HepG2 (cell line): ENCODE results near the gene TUBB. TPM values are rescaled to one million over a fixed set of nuclear protein-coding genes. Genes with fewer than 3 reads are reported as not detected.
A peak's percentile ranks its signal among the peaks of the same experiment; 100 is the strongest.

Experiments
- ATAC-seq: fragments of 200-7000 bp; cut with Tn5 transposase; 3 replicates; pipeline ENCODE4 v1.9.1; 2020; ENCODE audit warnings: mild to moderate bottlenecking, moderate library complexity
- BruUV-seq: library from RNA; stranded (reverse); fragments of 400-500 nt; replicated peaks from 2 replicates; lab custom pipeline; 2021; lab: Mats Ljungman, UMichigan
- CTCF ChIA-PET: fragments of 300-600 bp; formaldehyde crosslinking; extraction: SDS; loops from one replicate; lab custom pipeline; 2021; ENCODE audit warnings: low total read pairs, inconsistent platforms, low intra/inter-chr PET ratio; lab: Yijun Ruan, JAX
- POLR2A ChIA-PET: fragments of 350-600 bp; sonication (Branson Sonifier 250); formaldehyde crosslinking; loops from one replicate; lab custom pipeline; 2020; ENCODE audit warnings: antibody characterized with exemption, inconsistent platforms; lab: Yijun Ruan, JAX
- DNase-seq: peaks from one replicate; pipeline ENCODE4 v3.0.0-alpha.2; 2015; ENCODE audit warnings: low spot score
- FAIRE-seq: peaks from 3 replicates; lab custom pipeline; 2011; peaks lifted over from hg19 to GRCh38; lab: Jason Lieb, UNC
- H2AFZ ChIP-seq: one replicate; pipeline ENCODE4 v1.6.1; 2011; ENCODE audit warnings: low read length, inconsistent platforms
- H3K27ac ChIP-seq: fragments of 300-600 bp; 3 replicates; pipeline ENCODE4 v1.8.0; 2011; ENCODE audit warnings: mixed run types, mild to moderate bottlenecking, mixed read lengths, low read length, inconsistent platforms; ENCODE audit not compliant: insufficient read depth; ENCODE audit errors: extremely low read length
- H3K27me3 ChIP-seq, 2 experiments: fragments of 200-600 bp in 1 of 2; 2 replicates in 1 of 2; 3 replicates in 1 of 2; pipeline versions ENCODE4 v1.6.0 to v1.8.0; 2011; ENCODE audit warnings: low read length in 2 of 2, mild to moderate bottlenecking in 2 of 2, moderate library complexity in 2 of 2, inconsistent platforms in 1 of 2; ENCODE audit not compliant: insufficient read depth in 2 of 2, control insufficient read depth in 1 of 2
- H3K36me3 ChIP-seq, 2 experiments: fragments of 200-600 bp in 1 of 2; replicated peaks in 1 of 2; 2 replicates in 1 of 2; 3 replicates in 1 of 2; pipeline versions ENCODE4 v1.5.1 to v1.8.0; 2011; ENCODE audit warnings: low read length in 2 of 2, inconsistent platforms in 1 of 2; ENCODE audit not compliant: insufficient read depth in 2 of 2, control insufficient read depth in 1 of 2
- H3K4me1 ChIP-seq: 2 replicates; pipeline ENCODE4 v1.5.1; 2012; ENCODE audit warnings: low read length, inconsistent platforms; ENCODE audit not compliant: insufficient read depth
- H3K4me2 ChIP-seq: 2 replicates; pipeline ENCODE4 v1.6.0; 2011; ENCODE audit warnings: low read depth, low read length, inconsistent platforms
- H3K4me3 ChIP-seq, 3 experiments: fragments of 200-600 bp in 1 of 3; sonication (generic), shearing (Covaris generic) in 1 of 3; replicated peaks in 1 of 3; 2 replicates each; pipeline ENCODE4 v1.5.1; 2011 to 2016; ENCODE audit warnings: low read length in 3 of 3, inconsistent platforms in 2 of 3, low read depth in 2 of 3, mild to moderate bottlenecking in 2 of 3, control low read depth in 1 of 3, mixed read lengths in 1 of 3; ENCODE audit not compliant: insufficient read depth in 1 of 3
- H3K79me2 ChIP-seq: one replicate; pipeline ENCODE4 v1.6.1; 2011; ENCODE audit warnings: low read length, inconsistent platforms; ENCODE audit not compliant: insufficient read depth
- H3K9ac ChIP-seq: 2 replicates; pipeline ENCODE4 v1.6.0; 2011; ENCODE audit warnings: mild to moderate bottlenecking, low read depth, low read length, inconsistent platforms; ENCODE audit not compliant: insufficient read depth
- H3K9me3 ChIP-seq: 2 replicates; pipeline ENCODE4 v1.5.1; 2012; ENCODE audit warnings: mild to moderate bottlenecking, low read length
- H4K20me1 ChIP-seq: 2 replicates; pipeline ENCODE4 v1.6.0; 2011; ENCODE audit warnings: inconsistent platforms, mild to moderate bottlenecking, low read length, moderate library complexity; ENCODE audit not compliant: insufficient read depth
- ADNP ChIP-seq: sonication (generic); formaldehyde crosslinking; IDR thresholded peaks from 2 replicates; pipeline ENCODE4 v1.4.0; 2020; ENCODE audit warnings: missing genetic modification reagents
- ARID4A ChIP-seq: sonication (generic); formaldehyde crosslinking; IDR thresholded peaks from 2 replicates; pipeline ENCODE4 v1.5.0; 2020; ENCODE audit warnings: mild to moderate bottlenecking, missing genetic modification reagents, borderline replicate concordance
- DRAP1 ChIP-seq: IDR thresholded peaks from 2 replicates; pipeline ENCODE4 v1.6.1; 2016; ENCODE audit warnings: missing genetic modification reagents, missing compliant biosample characterization
- EP300 ChIP-seq, 3 experiments: sonication (generic) in 1 of 3; formaldehyde crosslinking in 1 of 3; IDR thresholded peaks; 2 replicates each; pipeline versions ENCODE4 v1.5.1 to v1.6.1; 2011 to 2020; ENCODE audit warnings: low read depth in 2 of 3, low read length in 2 of 3, borderline replicate concordance in 1 of 3, improper control_type of control experiment in 1 of 3, mild to moderate bottlenecking in 1 of 3, missing genetic modification reagents in 1 of 3, moderate library complexity in 1 of 3
- HOXA9 ChIP-seq: sonication (generic); formaldehyde crosslinking; IDR thresholded peaks from 2 replicates; pipeline ENCODE4 v1.8.1; 2022; ENCODE audit warnings: missing genetic modification reagents, mild to moderate bottlenecking, moderate library complexity, borderline replicate concordance
- REL ChIP-seq: sonication (generic); formaldehyde crosslinking; conservative IDR thresholded peaks from 2 replicates; pipeline ENCODE4 v1.8.0; 2022; ENCODE audit warnings: mild to moderate bottlenecking, missing genetic modification reagents, moderate library complexity
- RFXAP ChIP-seq: sonication (generic); formaldehyde crosslinking; IDR thresholded peaks from 2 replicates; pipeline ENCODE4 v1.4.0; 2020; ENCODE audit warnings: missing genetic modification reagents, borderline replicate concordance
- ZBTB46 ChIP-seq: sonication (generic); formaldehyde crosslinking; IDR thresholded peaks from 2 replicates; pipeline ENCODE4 v1.4.0; 2020; ENCODE audit warnings: mild to moderate bottlenecking, missing genetic modification reagents, borderline replicate concordance
- ZC3H13 ChIP-seq: sonication (generic); formaldehyde crosslinking; IDR thresholded peaks from 2 replicates; pipeline ENCODE4 v1.8.1; 2023; ENCODE audit warnings: mild to moderate bottlenecking, missing genetic modification reagents, moderate library complexity
- ZHX1 ChIP-seq: sonication (generic); formaldehyde crosslinking; IDR thresholded peaks from 2 replicates; pipeline ENCODE4 v1.8.1; 2022; ENCODE audit warnings: low read depth, mild to moderate bottlenecking, missing genetic modification reagents
- ZNF577 ChIP-seq: sonication (generic); formaldehyde crosslinking; IDR thresholded peaks from 2 replicates; pipeline ENCODE4 v1.4.0; 2020; ENCODE audit warnings: mild to moderate bottlenecking, low read depth, missing genetic modification reagents, borderline replicate concordance
- WGBS: methylation state at CpG from one replicate; pipeline ENCODE4 v1.1.6; 2017; ENCODE audit warnings: low lambda C conversion rate; 5-methylcytosine and 5-hydroxymethylcytosine counted together
- in situ Hi-C: cut with HindIII; loops from 2 replicates; pipeline ENCODE4 v1.10.0; 2017; ENCODE audit warnings: low pct_unique_long_range_greater_than_20kb; ENCODE audit not compliant: extremely low pct_ligation_motif_present
- intact Hi-C: fragments of 100-400 bp; cut with micrococcal nuclease; formaldehyde crosslinking; loops from one replicate; pipeline ENCODE4 v1.10.0; 2022; ENCODE audit not compliant: unreplicated experiment
- polyA plus RNA-seq, 8 experiments: library from polyadenylated mRNA; depleted of rRNA in 3 of 8; stranded (reverse) in 7 of 8; unstranded in 1 of 8; fragments of >200 nt; fragmentation: Illumina TruSeq in 4 of 8; extraction: Trizol in 4 of 8; gene quantifications; 2 replicates each; pipeline versions ENCODE4 v1.2.1 to v1.2.3, GENCODE V29; 2011 to 2016; ENCODE audit warnings: low read depth in 4 of 8, missing spikeins in 1 of 8, mixed read lengths in 1 of 8; ENCODE audit not compliant: insufficient read depth in 1 of 8
- total RNA-seq, 5 experiments: library from RNA; depleted of rRNA; stranded (reverse); fragments of >200 nt; fragmentation: Illumina TruSeq; extraction: Trizol; gene quantifications; 2 replicates each; pipeline ENCODE4 v1.2.3, GENCODE V29; 2016; ENCODE audit warnings: low read depth in 1 of 5

TUBB gene
- total and polyA plus RNA-seq, 2 of the 13 experiments (the other 11 are each of a cell fraction or from before 2014, with no cell fraction given) = 911 to 1,163 TPM

- Histone ChIP-seq H2AFZ (no peak overlapping the region), H3K9ac (no peak overlapping the region), H3K4me2 (no peak overlapping the region), H3K27ac (peak overlapping the region; percentile 2), H3K27me3 (no peaks in the 10 kb centered on the region; a peak in 1 of 5 replicates), H3K4me3 (no peak overlapping the region), H3K79me2 (peaks cover 29% of the 10 kb centered on the region), H4K20me1 (peaks cover 44% of the 10 kb centered on the region), H3K9me3 (no peaks in the 10 kb centered on the region), H3K4me1 (peaks cover 56% of the 10 kb centered on the region), H3K36me3 (peaks cover 27 to 64% of the 10 kb centered on the region in 2 experiments)
- no peak for DNase-seq
- ATAC-seq = peak; percentile 9
- WGBS = 91% methylated on average over 3 of the region's 3 CpGs
- POLR2A ChIA-PET = interaction anchor here (0.5 to 2.5 kb wide), 7 partner anchors 9 to 180 kb away, joined by 3 to 9 read pairs (median 4); partner anchors contain the start of genes FLOT1 and MDC1
- CTCF ChIA-PET = interaction anchor here (1.3 kb wide), 1 partner anchor 43 kb away, joined by 3 read pairs; no protein-coding TSS in a partner anchor
- no TSS peak for BruUV-seq
- in situ Hi-C loops = loop anchor here (10.0 kb wide), 1 partner anchor 241 kb away; the partner anchor contains the start of gene HLA-E
- intact Hi-C loops = no loop called here
- FAIRE-seq = peak; percentile 59
- TF ChIP-seq ZC3H13 (peak; percentile 100), REL (CRISPR knock-in tag) (0 out of 2 replicates have a peak, but pooled peaks have one; percentile 41), EP300 (IDR thresholded peaks at IDR 0.05; ENCODE audit: low read depth in 2 of 2, low read length in 2 of 2) (no peak), EP300 (CRISPR knock-in tag; IDR thresholded peaks at IDR 0.05; ENCODE audit: borderline replicate concordance) (no peak), ZNF577 (no peak), RFXAP (CRISPR knock-in tag) (no peak), ARID4A (no peak), ZHX1 (CRISPR knock-in tag) (no peak), DRAP1 (CRISPR knock-in tag) (no peak), ADNP (CRISPR knock-in tag) (no peak), ZBTB46 (no peak), HOXA9 (CRISPR knock-in tag) (0 out of 2 replicates have a peak, but pooled peaks have one; percentile 15)
Observed at GRCh38 chr6:30725713-30726505, 5.8 kb downstream of the TUBB start.
